H54 (cell line): Measurements from ENCODE around the gene HNRNPCL4.
"Not testable (repeated sequence)": the region's sequence is repeated elsewhere in the genome, so short reads cannot be mapped to it uniquely, and the experiment has no call there.

ENCODE experiments used
- DNase-seq: peaks from one replicate; pipeline ENCODE4 v3.0.0; 2011; ENCODE audit warnings: low spot score, mixed read lengths; ENCODE audit not compliant: insufficient read length
- FAIRE-seq: peaks from 3 replicates; lab custom pipeline; 2011; peaks lifted over from hg19 to GRCh38; lab: Jason Lieb, UNC

HNRNPCL4 gene

GRCh38 chr1:13165531-13165930 is at the start of gene HNRNPCL4:
TSS of gene HNRNPCL4 (minus strand) at chr1:13165631. CDS start at chr1:13165467, 164 bp downstream.
- FAIRE-seq, DNase-seq: not testable (repeated sequence)

- not testable (repeated sequence) for DNase-seq, FAIRE-seq
These were observed 43.3 kb upstream of the HNRNPCL4 start for GRCh38 chr1:13208712-13209111.

GRCh38 chr1:13201309-13201708 is 35.9 kb upstream of the HNRNPCL4 start, which contains the start of gene PRAMEF13:
TSS of gene PRAMEF13 (minus strand) at chr1:13201409. CDS start at chr1:13199589, 1,820 bp downstream.
- not testable (repeated sequence) for FAIRE-seq, DNase-seq

- DNase-seq, FAIRE-seq: not testable (repeated sequence)
These were observed 6.1 kb upstream of the HNRNPCL4 start, which contains the start of gene PRAMEF9 for GRCh38 chr1:13171548-13171947. TSS of gene PRAMEF9 (plus strand) at chr1:13171848. CDS start at chr1:13175281, 3,433 bp downstream.

GRCh38 chr1:13155909-13156308 is 9.5 kb downstream of the HNRNPCL4 start, which contains the start of gene PRAMEF26:
TSS of gene PRAMEF26 (minus strand) at chr1:13156009. CDS start at chr1:13153095, 2,914 bp downstream.
- FAIRE-seq, DNase-seq: not testable (repeated sequence)

- not testable (repeated sequence) for FAIRE-seq, DNase-seq
These were observed 48.7 kb downstream of the HNRNPCL4 start, which contains the start of gene HNRNPCL2 for GRCh38 chr1:13116754-13117153. TSS of gene HNRNPCL2 (minus strand) at chr1:13116854. CDS start at chr1:13116400, 454 bp downstream.
